ENCODE measurements around the gene GRIP1.

Gene GRIP1

DNA sequence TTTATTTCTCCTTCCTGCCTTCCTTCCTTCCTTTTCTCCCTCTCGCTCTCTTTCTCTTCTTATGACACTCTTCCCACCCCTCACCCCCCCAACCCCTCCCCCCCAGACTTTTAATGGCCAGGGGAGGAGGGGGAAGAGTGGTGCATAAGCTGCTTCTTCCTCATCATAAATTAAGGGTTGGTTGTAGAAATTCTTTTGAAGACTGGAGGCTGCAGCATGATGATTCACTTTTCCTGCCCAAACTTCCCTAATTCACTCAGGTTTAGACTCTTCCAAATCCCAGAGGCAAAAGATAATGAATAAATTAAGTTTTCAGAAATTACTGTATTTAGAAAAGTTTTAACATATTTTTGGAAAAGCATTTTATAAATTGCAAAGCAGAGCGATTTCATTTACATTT lies 58.2 kb downstream of the GRIP1 start:
- no peaks in the 10 kb centered on the region for H3K27me3 ChIP-seq (ENCODE audit: insufficient read depth, poor library complexity, severe bottlenecking)
- H3K27ac ChIP-seq (replicated peaks) = no peak overlapping the region
- DNase-seq (ENCODE audit: low read depth in 1 of 2, low spot score in 1 of 2) = no peak
- no peak overlapping the region for H3K4me3 ChIP-seq (replicated peaks; ENCODE audit: insufficient read depth, low read length)
- no peak for TF ChIP-seq GABPA (IDR thresholded peaks at IDR 0.05; ENCODE audit: low read depth)
- TF ChIP-seq, protein P1, sequence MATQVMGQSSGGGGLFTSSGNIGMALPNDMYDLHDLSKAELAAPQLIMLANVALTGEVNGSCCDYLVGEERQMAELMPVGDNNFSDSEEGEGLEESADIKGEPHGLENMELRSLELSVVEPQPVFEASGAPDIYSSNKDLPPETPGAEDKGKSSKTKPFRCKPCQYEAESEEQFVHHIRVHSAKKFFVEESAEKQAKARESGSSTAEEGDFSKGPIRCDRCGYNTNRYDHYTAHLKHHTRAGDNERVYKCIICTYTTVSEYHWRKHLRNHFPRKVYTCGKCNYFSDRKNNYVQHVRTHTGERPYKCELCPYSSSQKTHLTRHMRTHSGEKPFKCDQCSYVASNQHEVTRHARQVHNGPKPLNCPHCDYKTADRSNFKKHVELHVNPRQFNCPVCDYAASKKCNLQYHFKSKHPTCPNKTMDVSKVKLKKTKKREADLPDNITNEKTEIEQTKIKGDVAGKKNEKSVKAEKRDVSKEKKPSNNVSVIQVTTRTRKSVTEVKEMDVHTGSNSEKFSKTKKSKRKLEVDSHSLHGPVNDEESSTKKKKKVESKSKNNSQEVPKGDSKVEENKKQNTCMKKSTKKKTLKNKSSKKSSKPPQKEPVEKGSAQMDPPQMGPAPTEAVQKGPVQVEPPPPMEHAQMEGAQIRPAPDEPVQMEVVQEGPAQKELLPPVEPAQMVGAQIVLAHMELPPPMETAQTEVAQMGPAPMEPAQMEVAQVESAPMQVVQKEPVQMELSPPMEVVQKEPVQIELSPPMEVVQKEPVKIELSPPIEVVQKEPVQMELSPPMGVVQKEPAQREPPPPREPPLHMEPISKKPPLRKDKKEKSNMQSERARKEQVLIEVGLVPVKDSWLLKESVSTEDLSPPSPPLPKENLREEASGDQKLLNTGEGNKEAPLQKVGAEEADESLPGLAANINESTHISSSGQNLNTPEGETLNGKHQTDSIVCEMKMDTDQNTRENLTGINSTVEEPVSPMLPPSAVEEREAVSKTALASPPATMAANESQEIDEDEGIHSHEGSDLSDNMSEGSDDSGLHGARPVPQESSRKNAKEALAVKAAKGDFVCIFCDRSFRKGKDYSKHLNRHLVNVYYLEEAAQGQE (IDR thresholded peaks at IDR 0.05; ENCODE audit: insufficient replicate concordance, low read depth) = no peak
- TF ChIP-seq, protein P2, sequence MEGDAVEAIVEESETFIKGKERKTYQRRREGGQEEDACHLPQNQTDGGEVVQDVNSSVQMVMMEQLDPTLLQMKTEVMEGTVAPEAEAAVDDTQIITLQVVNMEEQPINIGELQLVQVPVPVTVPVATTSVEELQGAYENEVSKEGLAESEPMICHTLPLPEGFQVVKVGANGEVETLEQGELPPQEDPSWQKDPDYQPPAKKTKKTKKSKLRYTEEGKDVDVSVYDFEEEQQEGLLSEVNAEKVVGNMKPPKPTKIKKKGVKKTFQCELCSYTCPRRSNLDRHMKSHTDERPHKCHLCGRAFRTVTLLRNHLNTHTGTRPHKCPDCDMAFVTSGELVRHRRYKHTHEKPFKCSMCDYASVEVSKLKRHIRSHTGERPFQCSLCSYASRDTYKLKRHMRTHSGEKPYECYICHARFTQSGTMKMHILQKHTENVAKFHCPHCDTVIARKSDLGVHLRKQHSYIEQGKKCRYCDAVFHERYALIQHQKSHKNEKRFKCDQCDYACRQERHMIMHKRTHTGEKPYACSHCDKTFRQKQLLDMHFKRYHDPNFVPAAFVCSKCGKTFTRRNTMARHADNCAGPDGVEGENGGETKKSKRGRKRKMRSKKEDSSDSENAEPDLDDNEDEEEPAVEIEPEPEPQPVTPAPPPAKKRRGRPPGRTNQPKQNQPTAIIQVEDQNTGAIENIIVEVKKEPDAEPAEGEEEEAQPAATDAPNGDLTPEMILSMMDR (IDR thresholded peaks at IDR 0.05; ENCODE audit: insufficient read depth, low read length) = no peak
- TF ChIP-seq SPI1 (IDR thresholded peaks at IDR 0.05; ENCODE audit: borderline replicate concordance, low read depth) = no peak
- no peak for TF ChIP-seq POLR2AphosphoS5 (IDR thresholded peaks at IDR 0.05; ENCODE audit: low read depth)

DNA sequence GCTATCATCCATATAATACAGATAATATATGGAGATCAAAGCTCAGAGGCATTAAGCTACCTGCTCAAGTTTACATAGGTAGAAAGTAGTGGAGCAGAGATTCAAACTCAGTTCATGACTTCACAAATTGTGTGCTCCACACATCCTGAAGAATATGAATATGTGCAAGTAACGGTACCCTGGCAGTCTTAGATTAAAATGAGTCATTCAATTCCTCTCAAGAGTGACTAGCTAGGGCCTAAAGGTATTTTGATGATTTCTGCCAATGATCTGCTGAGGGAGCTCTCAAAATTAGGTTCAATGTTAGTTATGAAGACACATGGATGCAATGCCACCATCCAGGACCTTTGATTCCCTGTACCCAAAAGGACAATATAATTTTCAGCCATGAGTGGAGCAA lies 58.9 kb downstream of the GRIP1 start:
- H3K27ac ChIP-seq (replicated peaks) = no peak overlapping the region
- TF ChIP-seq, protein P1 (IDR thresholded peaks at IDR 0.05; ENCODE audit: insufficient replicate concordance, low read depth) = no peak
- TF ChIP-seq SPI1 (IDR thresholded peaks at IDR 0.05; ENCODE audit: borderline replicate concordance, low read depth) (no peak), POLR2AphosphoS5 (IDR thresholded peaks at IDR 0.05; ENCODE audit: low read depth) (no peak), GABPA (IDR thresholded peaks at IDR 0.05; ENCODE audit: low read depth) (no peak)
- TF ChIP-seq, protein P2 (IDR thresholded peaks at IDR 0.05; ENCODE audit: insufficient read depth, low read length) = no peak

DNA sequence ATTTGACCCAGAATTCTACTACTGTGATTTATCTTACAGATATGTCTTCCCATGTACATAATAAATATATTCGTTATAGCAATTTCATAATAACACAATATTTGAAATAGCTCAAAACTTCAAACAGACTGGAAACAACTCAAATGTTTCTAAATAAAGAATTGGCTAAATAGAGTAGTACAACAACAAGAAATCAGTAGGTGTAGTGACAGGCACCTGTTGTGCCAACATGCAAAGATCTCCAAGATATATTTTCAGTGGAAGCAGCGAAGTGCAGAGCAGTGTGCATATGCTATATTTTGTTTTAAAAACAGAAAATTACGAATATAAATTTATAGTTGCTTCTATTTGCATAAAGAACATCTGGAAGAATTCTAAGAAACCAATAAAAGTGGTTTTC lies 60.9 kb downstream of the GRIP1 start:
- TF ChIP-seq, protein P1 (IDR thresholded peaks at IDR 0.05; ENCODE audit: insufficient replicate concordance, low read depth) = no peak
- TF ChIP-seq GABPA (IDR thresholded peaks at IDR 0.05; ENCODE audit: low read depth) = no peak
- no peak for TF ChIP-seq POLR2AphosphoS5 (IDR thresholded peaks at IDR 0.05; ENCODE audit: low read depth)
- TF ChIP-seq, protein P2 (IDR thresholded peaks at IDR 0.05; ENCODE audit: insufficient read depth, low read length) = no peak
- TF ChIP-seq SPI1 (IDR thresholded peaks at IDR 0.05; ENCODE audit: borderline replicate concordance, low read depth) = no peak
- Histone ChIP-seq H3K4me3 (replicated peaks; ENCODE audit: insufficient read depth, low read length) (no peak overlapping the region), H3K27ac (replicated peaks) (no peak overlapping the region), H3K27me3 (ENCODE audit: insufficient read depth, poor library complexity, severe bottlenecking) (peaks cover 3% of the 10 kb centered on the region)
- no peak for DNase-seq (ENCODE audit: low read depth in 1 of 2, low spot score in 1 of 2)

More for the DNA sequence above, 58.9 kb downstream of the GRIP1 start:
- no peak overlapping the region for H3K4me3 ChIP-seq (replicated peaks; ENCODE audit: insufficient read depth, low read length)
- DNase-seq (ENCODE audit: low read depth in 1 of 2, low spot score in 1 of 2) = no peak
- no peaks in the 10 kb centered on the region for H3K27me3 ChIP-seq (ENCODE audit: insufficient read depth, poor library complexity, severe bottlenecking)
